HEK293T (cell line): Measurements from ENCODE around the gene THRAP3.
"Not testable (repeated sequence)": the region's sequence is repeated elsewhere in the genome, so short reads cannot be mapped to it uniquely, and the experiment has no call there.

ENCODE experiments used
- CTCF ChIA-PET: fragments of 350-600 bp; formaldehyde crosslinking; extraction: SDS; loops from one replicate; lab custom pipeline; 2021; ENCODE audit warnings: antibody characterized with exemption, inconsistent platforms; lab: Yijun Ruan, JAX
- POLR2A ChIA-PET: fragments of 350-600 bp; formaldehyde crosslinking; extraction: SDS; loops from one replicate; lab custom pipeline; 2020; ENCODE audit warnings: antibody characterized with exemption, inconsistent platforms; lab: Yijun Ruan, JAX
- DNase-seq: peaks from one replicate; pipeline ENCODE4 v3.0.0; 2012; ENCODE audit warnings: mixed read lengths; ENCODE audit errors: extremely low spot score
- ARNT ChIP-seq: fragments of 450-650 bp; IDR thresholded peaks from 2 replicates; pipeline ENCODE4 v1.6.1; 2017; ENCODE audit warnings: mild to moderate bottlenecking
- BHLHE40 ChIP-seq: fragments of 450-650 bp; IDR thresholded peaks from 2 replicates; pipeline ENCODE4 v1.6.1; 2016; ENCODE audit warnings: mild to moderate bottlenecking, moderate library complexity, borderline replicate concordance
- CTBP1 ChIP-seq: fragments of 450-650 bp; IDR thresholded peaks from 2 replicates; pipeline ENCODE4 v1.6.1; 2016; ENCODE audit warnings: borderline replicate concordance
- ELF4 ChIP-seq: fragments of 450-650 bp; IDR thresholded peaks from 2 replicates; pipeline ENCODE4 v1.6.1; 2017; ENCODE audit warnings: antibody characterized with exemption
- FOXA1 ChIP-seq: fragments of 450-650 bp; IDR thresholded peaks from 2 replicates; pipeline ENCODE4 v1.6.1; 2016; ENCODE audit warnings: mild to moderate bottlenecking
- FOXK2 ChIP-seq: fragments of 450-650 bp; IDR thresholded peaks from 2 replicates; pipeline ENCODE4 v1.6.1; 2016; ENCODE audit warnings: mild to moderate bottlenecking
- FOXM1 ChIP-seq: fragments of 450-650 bp; IDR thresholded peaks from 2 replicates; pipeline ENCODE4 v1.6.1; 2017; ENCODE audit warnings: mild to moderate bottlenecking, borderline replicate concordance
- HDGF ChIP-seq: fragments of 450-650 bp; IDR thresholded peaks from 2 replicates; pipeline ENCODE4 v1.6.1; 2017; ENCODE audit warnings: antibody characterized with exemption, borderline replicate concordance
- L3MBTL2 ChIP-seq: fragments of 450-650 bp; conservative IDR thresholded peaks from 2 replicates; pipeline ENCODE4 v1.6.1; 2016; ENCODE audit warnings: mild to moderate bottlenecking
- LEF1 ChIP-seq: fragments of 450-650 bp; IDR thresholded peaks from 2 replicates; pipeline ENCODE4 v1.6.1; 2017; ENCODE audit warnings: mild to moderate bottlenecking, borderline replicate concordance
- NFRKB ChIP-seq: fragments of 450-650 bp; IDR thresholded peaks from 2 replicates; pipeline ENCODE4 v1.6.1; 2016; ENCODE audit warnings: mild to moderate bottlenecking, moderate library complexity
- SP1 ChIP-seq: fragments of 450-650 bp; IDR thresholded peaks from 2 replicates; pipeline ENCODE4 v1.6.1; 2017
- SUZ12 ChIP-seq: fragments of 450-650 bp; IDR thresholded peaks from 2 replicates; pipeline ENCODE4 v1.6.1; 2016; ENCODE audit warnings: mild to moderate bottlenecking
- TARDBP ChIP-seq: fragments of 450-650 bp; IDR thresholded peaks from 2 replicates; pipeline ENCODE4 v1.6.1; 2016
- ZNF384 ChIP-seq: fragments of 450-650 bp; IDR thresholded peaks from 2 replicates; pipeline ENCODE4 v1.6.1; 2016
- TF ChIP-seq, protein P1 (sequence below): fragments of 450-650 bp; IDR thresholded peaks from 2 replicates; pipeline ENCODE4 v1.6.1; 2016

THRAP3 gene

GRCh38 chr1:36206323-36206858 is 17.9 kb upstream of the THRAP3 start:
- TF ChIP-seq FOXK2 (no peak), ARNT (no peak), ELF4 (no peak), FOXA1 (no peak), SP1 (no peak), FOXM1 (no peak), HDGF (no peak), SUZ12 (no peak)
- CTCF ChIA-PET: interaction anchor here (0.7 kb wide), 1 partner anchor 19 kb away, joined by 3 read pairs; no protein-coding TSS in a partner anchor
- DNase-seq: no peak
- POLR2A ChIA-PET: no interaction called here

- ChIA-PET CTCF (no interaction called here), POLR2A (interaction anchor here (1.1 kb wide), 1 partner anchor 17 kb away, joined by 3 read pairs; the partner anchor contains the start of gene THRAP3)
- DNase-seq: no peak
- TF ChIP-seq TARDBP: no peak
- TF ChIP-seq SP1: no peak
Observed at GRCh38 chr1:36207339-36207738, 16.9 kb upstream of the THRAP3 start.

GRCh38 chr1:36208978-36209703 is 15.1 kb upstream of the THRAP3 start:
- DNase-seq: no peak
- ChIA-PET POLR2A (interaction anchor here (0.6 kb wide), 1 partner anchor 14 kb away, joined by 4 read pairs; no protein-coding TSS in a partner anchor), CTCF (no interaction called here)
- TF ChIP-seq CTBP1 (no peak), HDGF (no peak), FOXA1 (no peak), FOXK2 (no peak), NFRKB (no peak), FOXM1 (no peak), L3MBTL2 (no peak), LEF1 (no peak), ARNT (no peak), TARDBP (no peak), SP1 (no peak), BHLHE40 (no peak), ELF4 (no peak), ZNF384 (no peak)

DNA sequence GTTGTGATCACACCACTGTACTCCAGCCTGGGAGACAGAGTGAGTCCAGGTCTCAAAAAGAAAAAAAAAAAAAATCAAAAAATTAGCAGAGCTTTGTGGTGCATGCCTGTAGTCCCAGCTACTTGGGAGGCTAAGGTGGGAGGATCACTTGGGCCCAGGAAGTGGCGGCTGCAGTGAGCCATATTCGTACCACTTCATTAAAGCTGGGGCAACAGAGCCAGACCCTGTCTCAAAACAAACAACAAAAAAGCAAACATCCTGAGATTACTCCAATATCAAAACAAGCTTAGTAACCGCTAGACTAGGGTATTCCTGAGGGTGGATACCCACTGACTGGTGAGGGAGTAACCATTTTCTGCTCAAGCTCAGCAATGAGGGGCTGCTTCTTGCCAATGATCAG is 12.9 kb upstream of the THRAP3 start:
- DNase-seq: no peak
- CTCF ChIA-PET: interaction anchor here (0.9 kb wide), 1 partner anchor 62 kb away, joined by 3 read pairs; no protein-coding TSS in a partner anchor
- POLR2A ChIA-PET: interaction anchor here (1.0 to 2.4 kb wide), 2 partner anchors 13 to 18 kb away, joined by 3 to 9 read pairs; partner anchors contain the start of gene THRAP3
- TF ChIP-seq, protein P1, sequence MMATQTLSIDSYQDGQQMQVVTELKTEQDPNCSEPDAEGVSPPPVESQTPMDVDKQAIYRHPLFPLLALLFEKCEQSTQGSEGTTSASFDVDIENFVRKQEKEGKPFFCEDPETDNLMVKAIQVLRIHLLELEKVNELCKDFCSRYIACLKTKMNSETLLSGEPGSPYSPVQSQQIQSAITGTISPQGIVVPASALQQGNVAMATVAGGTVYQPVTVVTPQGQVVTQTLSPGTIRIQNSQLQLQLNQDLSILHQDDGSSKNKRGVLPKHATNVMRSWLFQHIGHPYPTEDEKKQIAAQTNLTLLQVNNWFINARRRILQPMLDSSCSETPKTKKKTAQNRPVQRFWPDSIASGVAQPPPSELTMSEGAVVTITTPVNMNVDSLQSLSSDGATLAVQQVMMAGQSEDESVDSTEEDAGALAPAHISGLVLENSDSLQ: no peak
- no peak for TF ChIP-seq FOXK2
- no peak for TF ChIP-seq ELF4
- TF ChIP-seq CTBP1: no peak
- TF ChIP-seq SUZ12: no peak
- TF ChIP-seq FOXA1: no peak
- no peak for TF ChIP-seq NFRKB
- TF ChIP-seq L3MBTL2: no peak
- no peak for TF ChIP-seq FOXM1
- TF ChIP-seq ZNF384: no peak
- no peak for TF ChIP-seq BHLHE40
- no peak for TF ChIP-seq SP1
- no peak for TF ChIP-seq ARNT
- TF ChIP-seq LEF1: no peak
- no peak for TF ChIP-seq HDGF
- TF ChIP-seq TARDBP: no peak

DNA sequence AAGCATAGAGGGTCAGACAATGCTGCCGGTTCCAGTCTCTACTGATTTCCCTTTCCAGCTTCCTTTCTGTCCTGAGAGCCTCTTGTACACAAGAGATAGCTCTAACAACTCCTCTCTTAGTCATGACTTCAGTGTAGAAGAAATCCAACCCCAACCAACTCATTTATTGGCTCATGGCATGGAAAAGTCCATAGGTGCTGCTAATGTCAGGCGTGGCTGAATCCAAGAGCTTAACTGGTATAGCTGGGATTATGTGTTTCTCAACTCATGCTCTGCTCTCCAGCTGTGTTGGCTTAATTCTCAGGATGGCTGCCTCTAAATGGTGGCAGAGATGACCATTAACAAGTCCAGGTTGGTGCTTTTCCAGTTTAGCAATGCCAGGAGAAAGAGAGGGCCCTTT is 12.4 kb upstream of the THRAP3 start:
- DNase-seq: no peak
- TF ChIP-seq ELF4 (no peak), SUZ12 (no peak), TARDBP (no peak), NFRKB (no peak), FOXM1 (no peak), L3MBTL2 (no peak), FOXK2 (no peak)
- ChIA-PET POLR2A (interaction anchor here (1.0 to 2.4 kb wide), 2 partner anchors 12 to 19 kb away, joined by 3 to 9 read pairs; partner anchors contain the start of gene THRAP3), CTCF (interaction anchor here (0.7 to 0.9 kb wide), 2 partner anchors 62 to 95 kb away, joined by 3 to 8 read pairs; no protein-coding TSS in a partner anchor)

- no peak for DNase-seq
- CTCF ChIA-PET: no interaction called here
- POLR2A ChIA-PET: interaction anchor here (2.4 kb wide), 1 partner anchor 11 kb away, joined by 9 read pairs; the partner anchor contains the start of gene THRAP3
- no peak for TF ChIP-seq NFRKB
Observed at GRCh38 chr1:36212782-36213181, 11.5 kb upstream of the THRAP3 start.

GRCh38 chr1:36217670-36218069 is 6.6 kb upstream of the THRAP3 start:
- DNase-seq: no peak
- TF ChIP-seq LEF1 (no peak), ELF4 (no peak), HDGF (no peak), SP1 (no peak), SUZ12 (no peak), TARDBP (no peak), ZNF384 (no peak), FOXK2 (no peak), FOXA1 (no peak), ARNT (no peak), FOXM1 (no peak), CTBP1 (no peak), NFRKB (no peak), BHLHE40 (no peak), L3MBTL2 (no peak)
- TF ChIP-seq, protein P1: no peak
- ChIA-PET POLR2A (no interaction called here), CTCF (no interaction called here)

DNA sequence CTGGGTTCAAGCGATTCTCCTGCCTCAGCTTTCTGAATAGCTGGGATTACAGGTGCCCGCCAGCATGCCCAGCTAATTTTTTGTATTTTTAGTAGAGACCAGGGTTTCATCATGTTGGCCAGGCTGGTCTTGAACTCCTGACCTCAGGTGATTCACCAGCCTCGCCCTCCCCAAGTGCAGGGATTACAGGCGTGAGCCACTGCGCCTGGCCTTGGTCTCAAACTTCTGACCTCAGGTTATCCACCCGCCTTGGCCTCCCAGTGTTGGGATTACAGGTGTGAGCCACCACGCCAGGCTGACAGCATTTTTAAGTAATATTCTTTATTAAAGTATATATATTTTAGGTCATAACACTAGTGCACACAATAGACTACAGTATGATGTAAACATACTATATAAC is 2.3 kb upstream of the THRAP3 start:
- DNase-seq, POLR2A ChIA-PET: not testable (repeated sequence)
- CTCF ChIA-PET: interaction anchor here (1.1 kb wide), 1 partner anchor 8 kb away, joined by 6 read pairs; no protein-coding TSS in a partner anchor
